Thyroid gland (tissue), 4 donors: ENCODE results near the gene C2CD2.

Experiments
- POLR2A ChIP-seq, 2 donors: fragments of 450-650 bp; IDR thresholded peaks; one replicate each; pipeline ENCODE4 v1.6.1; 2017; ENCODE audit warnings: antibody characterized with exemption in 2 of 2, mild to moderate bottlenecking in 2 of 2, moderate library complexity in 1 of 2
- TF ChIP-seq, protein P1 (sequence below), 6 experiments: fragments of 200-600 bp in 3 of 6; fragments of 450-650 bp in 3 of 6; sonication (generic) in 3 of 6; IDR thresholded peaks; one replicate each; pipeline ENCODE4 v1.5.1; 2016 to 2019; ENCODE audit warnings: antibody characterized with exemption in 6 of 6, mild to moderate bottlenecking in 2 of 6, inconsistent platforms in 1 of 6, moderate library complexity in 1 of 6

- no peak for TF ChIP-seq POLR2A (IDR thresholded peaks at IDR 0.05)
- TF ChIP-seq, protein P1, sequence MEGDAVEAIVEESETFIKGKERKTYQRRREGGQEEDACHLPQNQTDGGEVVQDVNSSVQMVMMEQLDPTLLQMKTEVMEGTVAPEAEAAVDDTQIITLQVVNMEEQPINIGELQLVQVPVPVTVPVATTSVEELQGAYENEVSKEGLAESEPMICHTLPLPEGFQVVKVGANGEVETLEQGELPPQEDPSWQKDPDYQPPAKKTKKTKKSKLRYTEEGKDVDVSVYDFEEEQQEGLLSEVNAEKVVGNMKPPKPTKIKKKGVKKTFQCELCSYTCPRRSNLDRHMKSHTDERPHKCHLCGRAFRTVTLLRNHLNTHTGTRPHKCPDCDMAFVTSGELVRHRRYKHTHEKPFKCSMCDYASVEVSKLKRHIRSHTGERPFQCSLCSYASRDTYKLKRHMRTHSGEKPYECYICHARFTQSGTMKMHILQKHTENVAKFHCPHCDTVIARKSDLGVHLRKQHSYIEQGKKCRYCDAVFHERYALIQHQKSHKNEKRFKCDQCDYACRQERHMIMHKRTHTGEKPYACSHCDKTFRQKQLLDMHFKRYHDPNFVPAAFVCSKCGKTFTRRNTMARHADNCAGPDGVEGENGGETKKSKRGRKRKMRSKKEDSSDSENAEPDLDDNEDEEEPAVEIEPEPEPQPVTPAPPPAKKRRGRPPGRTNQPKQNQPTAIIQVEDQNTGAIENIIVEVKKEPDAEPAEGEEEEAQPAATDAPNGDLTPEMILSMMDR (IDR thresholded peaks at IDR 0.05), result no peak
These were observed 79.2 kb downstream of the C2CD2 start for GRCh38 chr21:41874611-41875010.
